Measurements from ENCODE around the gene ITGA6. TPM values are rescaled to one million over a fixed set of nuclear protein-coding genes. Genes with fewer than 3 reads are reported as not detected.

ITGA6 gene
- total RNA-seq, 1 experiment from 2014 or later: 27.8 TPM

DNA sequence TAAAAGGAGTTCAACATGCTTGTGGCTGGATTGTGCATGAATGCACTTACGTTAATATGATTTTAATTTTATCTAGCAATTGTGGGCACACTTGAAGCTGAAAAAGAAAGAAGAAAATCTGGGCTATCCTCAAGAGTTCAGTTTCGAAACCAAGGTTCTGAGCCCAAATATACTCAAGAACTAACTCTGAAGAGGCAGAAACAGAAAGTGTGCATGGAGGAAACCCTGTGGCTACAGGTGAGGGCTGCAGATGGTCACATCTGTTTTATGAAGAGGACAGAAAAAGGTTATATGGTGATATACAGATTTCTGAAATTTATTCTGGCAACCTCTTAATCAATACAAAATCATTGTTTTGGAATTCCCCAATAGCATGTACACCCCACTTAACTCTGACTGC is 57.3 kb downstream of the ITGA6 start:
- no peak for DNase-seq
- Mint-ChIP-seq H3K4me1 (ENCODE audit: low read depth, unreplicated experiment) (peaks cover 6% of the 10 kb centered on the region), H3K9me3 (ENCODE audit: unreplicated experiment) (no peaks in the 10 kb centered on the region), H3K4me3 (ENCODE audit: unreplicated experiment) (no peak overlapping the region), H3K27ac (ENCODE audit: unreplicated experiment) (no peak overlapping the region), H3K36me3 (ENCODE audit: insufficient read depth, unreplicated experiment) (peaks cover 27% of the 10 kb centered on the region), H3K27me3 (ENCODE audit: insufficient read depth, unreplicated experiment) (no peaks in the 10 kb centered on the region)
- intact Hi-C loops (cut with micrococcal nuclease; ENCODE audit: unreplicated experiment): loop anchor here (1.0 kb wide), 1 partner anchor 17 kb away; no protein-coding TSS in a partner anchor
- Histone ChIP-seq H3K36me3 (ENCODE audit: control insufficient read depth, insufficient read depth, low read length) (peaks cover 3% of the 10 kb centered on the region), H3K9me3 (no peaks in the 10 kb centered on the region), H3K4me1 (no peaks in the 10 kb centered on the region), H3K4me3 (ENCODE audit: low read depth, low read length) (no peak overlapping the region), H3K27me3 (replicated peaks; ENCODE audit: control insufficient read depth, insufficient read depth, low read length) (no peaks in the 10 kb centered on the region)
- TF ChIP-seq, protein P1, sequence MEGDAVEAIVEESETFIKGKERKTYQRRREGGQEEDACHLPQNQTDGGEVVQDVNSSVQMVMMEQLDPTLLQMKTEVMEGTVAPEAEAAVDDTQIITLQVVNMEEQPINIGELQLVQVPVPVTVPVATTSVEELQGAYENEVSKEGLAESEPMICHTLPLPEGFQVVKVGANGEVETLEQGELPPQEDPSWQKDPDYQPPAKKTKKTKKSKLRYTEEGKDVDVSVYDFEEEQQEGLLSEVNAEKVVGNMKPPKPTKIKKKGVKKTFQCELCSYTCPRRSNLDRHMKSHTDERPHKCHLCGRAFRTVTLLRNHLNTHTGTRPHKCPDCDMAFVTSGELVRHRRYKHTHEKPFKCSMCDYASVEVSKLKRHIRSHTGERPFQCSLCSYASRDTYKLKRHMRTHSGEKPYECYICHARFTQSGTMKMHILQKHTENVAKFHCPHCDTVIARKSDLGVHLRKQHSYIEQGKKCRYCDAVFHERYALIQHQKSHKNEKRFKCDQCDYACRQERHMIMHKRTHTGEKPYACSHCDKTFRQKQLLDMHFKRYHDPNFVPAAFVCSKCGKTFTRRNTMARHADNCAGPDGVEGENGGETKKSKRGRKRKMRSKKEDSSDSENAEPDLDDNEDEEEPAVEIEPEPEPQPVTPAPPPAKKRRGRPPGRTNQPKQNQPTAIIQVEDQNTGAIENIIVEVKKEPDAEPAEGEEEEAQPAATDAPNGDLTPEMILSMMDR (IDR thresholded peaks at IDR 0.05; ENCODE audit: insufficient read depth in 1 of 2, low read depth in 1 of 2, low read length in 1 of 2, severe bottlenecking in 1 of 2, unreplicated experiment in 1 of 2): no peak
- POLR2A ChIA-PET: interaction anchor here (1.0 kb wide), 1 partner anchor 71 kb away, joined by 5 read pairs; no protein-coding TSS in a partner anchor
- CTCF ChIA-PET: interaction anchor here (0.6 to 1.2 kb wide), 5 partner anchors 21 to 312 kb away, joined by 3 to 5 read pairs (median 3); no protein-coding TSS in a partner anchor
- BruUV-seq (replicated peaks): no TSS peak

DNA sequence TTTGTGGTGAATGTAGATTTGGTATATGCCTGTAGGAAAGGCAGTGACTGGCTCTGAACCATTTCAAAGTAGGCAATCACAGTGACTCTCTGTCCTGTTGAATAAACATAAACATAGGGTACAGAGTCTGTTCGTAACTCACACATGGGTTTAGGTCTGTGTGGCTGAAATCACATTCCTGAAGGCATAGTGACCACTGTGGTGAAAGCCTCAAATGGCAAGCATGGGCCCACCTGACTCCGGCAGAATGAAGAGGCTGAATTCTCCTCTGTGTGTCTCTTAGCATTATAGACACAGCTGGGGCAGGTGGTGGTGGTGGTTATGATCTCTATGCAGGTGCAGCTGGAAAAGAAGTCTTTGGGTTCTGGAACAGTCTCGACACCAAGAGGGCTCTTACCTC is 61.2 kb downstream of the ITGA6 start:
- BruUV-seq (replicated peaks): no TSS peak
- H3K9me3 ChIP-seq: no peaks in the 10 kb centered on the region
- Mint-ChIP-seq H3K9me3 (ENCODE audit: unreplicated experiment) (no peaks in the 10 kb centered on the region), H3K4me1 (ENCODE audit: low read depth, unreplicated experiment) (no peaks in the 10 kb centered on the region), H3K4me3 (ENCODE audit: unreplicated experiment) (no peak overlapping the region), H3K36me3 (ENCODE audit: insufficient read depth, unreplicated experiment) (peaks cover 27% of the 10 kb centered on the region), H3K27me3 (ENCODE audit: insufficient read depth, unreplicated experiment) (no peaks in the 10 kb centered on the region), H3K27ac (ENCODE audit: unreplicated experiment) (no peak overlapping the region)
- ChIA-PET CTCF (no interaction called here), POLR2A (no interaction called here)
- TF ChIP-seq, protein P1 (IDR thresholded peaks at IDR 0.05; ENCODE audit: insufficient read depth in 1 of 2, low read depth in 1 of 2, low read length in 1 of 2, severe bottlenecking in 1 of 2, unreplicated experiment in 1 of 2): no peak
- H3K27me3 ChIP-seq (replicated peaks; ENCODE audit: control insufficient read depth, insufficient read depth, low read length): no peaks in the 10 kb centered on the region
- no peaks in the 10 kb centered on the region for H3K4me1 ChIP-seq
- H3K4me3 ChIP-seq (ENCODE audit: low read depth, low read length): no peak overlapping the region
- intact Hi-C loops (cut with micrococcal nuclease; ENCODE audit: unreplicated experiment): no loop called here
- peaks cover 3% of the 10 kb centered on the region for H3K36me3 ChIP-seq (ENCODE audit: control insufficient read depth, insufficient read depth, low read length)
- no peak for DNase-seq

DNA sequence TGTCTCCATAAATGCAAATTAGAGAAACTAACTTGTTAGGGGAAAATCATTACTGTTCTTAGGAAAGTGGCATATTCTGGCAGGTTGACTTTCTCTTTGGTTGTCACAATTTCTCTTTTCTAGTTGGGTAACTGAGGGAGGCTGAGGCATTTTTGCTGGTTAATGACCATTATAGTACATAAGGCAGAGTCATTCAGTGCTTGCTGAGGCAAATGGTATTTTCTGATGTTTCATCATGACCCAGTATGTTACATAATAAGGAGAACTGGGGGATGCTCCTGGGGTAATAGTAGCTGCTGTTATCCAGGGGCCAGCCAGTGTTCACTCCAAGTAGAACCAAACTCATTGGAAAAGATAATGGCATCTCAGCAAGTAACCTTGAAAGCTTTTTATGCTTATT is 62.3 kb downstream of the ITGA6 start:
- DNase-seq: no peak
- Mint-ChIP-seq H3K9me3 (ENCODE audit: unreplicated experiment) (no peaks in the 10 kb centered on the region), H3K4me3 (ENCODE audit: unreplicated experiment) (no peak overlapping the region), H3K27me3 (ENCODE audit: insufficient read depth, unreplicated experiment) (no peaks in the 10 kb centered on the region), H3K27ac (ENCODE audit: unreplicated experiment) (no peak overlapping the region), H3K4me1 (ENCODE audit: low read depth, unreplicated experiment) (no peaks in the 10 kb centered on the region), H3K36me3 (ENCODE audit: insufficient read depth, unreplicated experiment) (peaks cover 20% of the 10 kb centered on the region)
- no peaks in the 10 kb centered on the region for H3K9me3 ChIP-seq
- TF ChIP-seq, protein P1 (IDR thresholded peaks at IDR 0.05; ENCODE audit: insufficient read depth in 1 of 2, low read depth in 1 of 2, low read length in 1 of 2, severe bottlenecking in 1 of 2, unreplicated experiment in 1 of 2): no peak
- no peak overlapping the region for H3K4me3 ChIP-seq (ENCODE audit: low read depth, low read length)
- ChIA-PET CTCF (no interaction called here), POLR2A (no interaction called here)
- intact Hi-C loops (cut with micrococcal nuclease; ENCODE audit: unreplicated experiment): no loop called here
- BruUV-seq (replicated peaks): no TSS peak
- H3K27me3 ChIP-seq (replicated peaks; ENCODE audit: control insufficient read depth, insufficient read depth, low read length): no peaks in the 10 kb centered on the region
- no peaks in the 10 kb centered on the region for H3K4me1 ChIP-seq
- peaks cover 3% of the 10 kb centered on the region for H3K36me3 ChIP-seq (ENCODE audit: control insufficient read depth, insufficient read depth, low read length)
